Keratinocyte (primary cell): ENCODE data around the gene PRICKLE4. TPM values are rescaled to one million over a fixed set of nuclear protein-coding genes. Genes with fewer than 3 reads are reported as not detected.

ENCODE experiments used
- DNase-seq: peaks from one replicate; pipeline ENCODE4 v3.0.0-alpha.2; 2011; ENCODE audit warnings: low read depth, missing footprints, low spot score
- FAIRE-seq: peaks from 2 replicates; lab custom pipeline; 2011; peaks lifted over from hg19 to GRCh38; lab: Jason Lieb, UNC
- H2AFZ ChIP-seq: 2 replicates; pipeline ENCODE4 v1.6.0; 2012; ENCODE audit warnings: low read length, control low read depth, inconsistent platforms; ENCODE audit not compliant: control insufficient read depth
- H3K27ac ChIP-seq: 2 replicates; pipeline ENCODE4 v1.5.1; 2011; ENCODE audit warnings: low read length; ENCODE audit not compliant: control insufficient read depth, insufficient read depth
- H3K27me3 ChIP-seq: 3 replicates; pipeline ENCODE4 v1.6.0; 2011; ENCODE audit warnings: low read length; ENCODE audit not compliant: control insufficient read depth, insufficient read depth; ENCODE audit errors: extremely low read depth
- H3K36me3 ChIP-seq, 2 experiments: 2 replicates in 1 of 2; 3 replicates in 1 of 2; pipeline ENCODE4 v1.5.1; 2011; ENCODE audit warnings: low read length in 2 of 2, mild to moderate bottlenecking in 1 of 2; ENCODE audit not compliant: control insufficient read depth in 2 of 2, insufficient read depth in 2 of 2; ENCODE audit errors: extremely low read depth in 1 of 2
- H3K4me1 ChIP-seq: 3 replicates; pipeline ENCODE4 v1.5.1; 2011; ENCODE audit warnings: low read length; ENCODE audit not compliant: control insufficient read depth, insufficient read depth; ENCODE audit errors: extremely low read depth
- H3K4me2 ChIP-seq: 3 replicates; pipeline ENCODE4 v1.6.0; 2011; ENCODE audit warnings: low read depth, low read length; ENCODE audit not compliant: control insufficient read depth, insufficient read depth; ENCODE audit errors: extremely low read depth
- H3K4me3 ChIP-seq, 3 experiments: fragments of 200-600 bp in 1 of 3; sonication (generic) in 1 of 3; 2 replicates in 2 of 3; 3 replicates in 1 of 3; pipeline ENCODE4 v1.5.1; 2011 to 2016; ENCODE audit warnings: low read length in 3 of 3, mild to moderate bottlenecking in 3 of 3, control low read depth in 2 of 3, inconsistent platforms in 1 of 3, low read depth in 1 of 3, mixed read lengths in 1 of 3, mixed run types in 1 of 3, moderate library complexity in 1 of 3; ENCODE audit not compliant: control insufficient read depth in 2 of 3, insufficient read depth in 2 of 3; ENCODE audit errors: extremely low read depth in 1 of 3
- H3K79me2 ChIP-seq: 2 replicates; pipeline ENCODE4 v1.6.0; 2012; ENCODE audit warnings: low read length; ENCODE audit not compliant: control insufficient read depth, insufficient read depth
- H3K9ac ChIP-seq: 3 replicates; pipeline ENCODE4 v1.6.0; 2011; ENCODE audit warnings: low read length; ENCODE audit not compliant: control insufficient read depth, insufficient read depth; ENCODE audit errors: extremely low read depth
- H3K9me1 ChIP-seq: 3 replicates; pipeline ENCODE4 v1.6.0; 2011; ENCODE audit warnings: low read length; ENCODE audit not compliant: control insufficient read depth, insufficient read depth; ENCODE audit errors: extremely low read depth
- H3K9me3 ChIP-seq: 2 replicates; pipeline ENCODE4 v1.5.1; 2012; ENCODE audit warnings: low read depth, low read length; ENCODE audit not compliant: control insufficient read depth
- H4K20me1 ChIP-seq: 3 replicates; pipeline ENCODE4 v1.6.0; 2011; ENCODE audit warnings: low read length; ENCODE audit not compliant: control insufficient read depth, insufficient read depth; ENCODE audit errors: extremely low read depth
- EZH2 ChIP-seq: IDR thresholded peaks from one replicate; pipeline ENCODE4 v1.6.1; 2012; ENCODE audit warnings: inconsistent platforms, mild to moderate bottlenecking, low read length, moderate library complexity
- dilution Hi-C: fragments of 300-500 bp; cut with MboI; formaldehyde crosslinking; loops from one replicate; pipeline ENCODE4 v1.7.0; 2020; ENCODE audit warnings: low sequenced_read_pairs; ENCODE audit not compliant: extremely low pct_ligation_motif_present
- polyA plus RNA-seq, 5 experiments: library from polyadenylated mRNA; depleted of rRNA in 3 of 5; stranded (reverse) in 3 of 5; stranded (forward) in 1 of 5; unstranded in 1 of 5; fragments of >200 nt; gene quantifications; 1 replicate in 1 of 5; 2 replicates in 3 of 5; 3 replicates in 1 of 5; pipeline versions ENCODE4 v1.2.1 to v1.2.3, GENCODE V29; 2011 to 2012; ENCODE audit warnings: missing spikeins in 2 of 5, low read depth in 1 of 5, low replicate concordance in 1 of 5
- TF ChIP-seq, protein P1 (sequence below), 3 experiments: IDR thresholded peaks in 1 of 3; conservative IDR thresholded peaks in 1 of 3; optimal IDR thresholded peaks in 1 of 3; 2 replicates in 2 of 3; 3 replicates in 1 of 3; pipeline versions ENCODE3 to v1.5.1; 2011; ENCODE audit warnings: low read length in 3 of 3, mild to moderate bottlenecking in 3 of 3, moderate library complexity in 2 of 3, control low read depth in 1 of 3, inconsistent platforms in 1 of 3; ENCODE audit not compliant: insufficient read depth in 2 of 3; ENCODE audit errors: extremely low read depth in 1 of 3

The PRICKLE4 gene
- polyA plus RNA-seq, 1 donor (not counting 4 experiments of a cell fraction or from before 2014, with no cell fraction given): 0.13 TPM

- Histone ChIP-seq H3K27me3 (no peaks in the 10 kb centered on the region), H3K9me1 (no peaks in the 10 kb centered on the region), H2AFZ (no peak overlapping the region), H3K4me2 (peak overlapping the region; percentile 29), H4K20me1 (no peaks in the 10 kb centered on the region), H3K27ac (peak overlapping the region; percentile 9), H3K36me3 (peaks cover 2 to 5% of the 10 kb centered on the region in 2 experiments), H3K4me1 (peaks cover 23% of the 10 kb centered on the region), H3K9ac (peak overlapping the region; percentile 4), H3K9me3 (no peaks in the 10 kb centered on the region), H3K79me2 (no peaks in the 10 kb centered on the region), H3K4me3 (no peak overlapping the region)
- TF ChIP-seq EZH2: no peak
- TF ChIP-seq, protein P1, sequence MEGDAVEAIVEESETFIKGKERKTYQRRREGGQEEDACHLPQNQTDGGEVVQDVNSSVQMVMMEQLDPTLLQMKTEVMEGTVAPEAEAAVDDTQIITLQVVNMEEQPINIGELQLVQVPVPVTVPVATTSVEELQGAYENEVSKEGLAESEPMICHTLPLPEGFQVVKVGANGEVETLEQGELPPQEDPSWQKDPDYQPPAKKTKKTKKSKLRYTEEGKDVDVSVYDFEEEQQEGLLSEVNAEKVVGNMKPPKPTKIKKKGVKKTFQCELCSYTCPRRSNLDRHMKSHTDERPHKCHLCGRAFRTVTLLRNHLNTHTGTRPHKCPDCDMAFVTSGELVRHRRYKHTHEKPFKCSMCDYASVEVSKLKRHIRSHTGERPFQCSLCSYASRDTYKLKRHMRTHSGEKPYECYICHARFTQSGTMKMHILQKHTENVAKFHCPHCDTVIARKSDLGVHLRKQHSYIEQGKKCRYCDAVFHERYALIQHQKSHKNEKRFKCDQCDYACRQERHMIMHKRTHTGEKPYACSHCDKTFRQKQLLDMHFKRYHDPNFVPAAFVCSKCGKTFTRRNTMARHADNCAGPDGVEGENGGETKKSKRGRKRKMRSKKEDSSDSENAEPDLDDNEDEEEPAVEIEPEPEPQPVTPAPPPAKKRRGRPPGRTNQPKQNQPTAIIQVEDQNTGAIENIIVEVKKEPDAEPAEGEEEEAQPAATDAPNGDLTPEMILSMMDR (optimal IDR thresholded peaks at IDR 0.05 in 1 of 3, IDR thresholded peaks at IDR 0.05 in 1 of 3, conservative IDR thresholded peaks at IDR 0.05 in 1 of 3; ENCODE audit: extremely low read depth in 1 of 3, insufficient read depth in 2 of 3, low read length in 3 of 3): no peak
- FAIRE-seq: peak; percentile 90
- dilution Hi-C loops: no loop called here
- no peak for DNase-seq
These were observed 13.3 kb upstream of the PRICKLE4 start for GRCh38 chr6:41767112-41767833.

- Histone ChIP-seq H3K27me3 (no peaks in the 10 kb centered on the region), H3K79me2 (no peaks in the 10 kb centered on the region), H3K9ac (no peak overlapping the region), H3K4me2 (no peak overlapping the region), H3K9me3 (no peaks in the 10 kb centered on the region), H3K4me1 (peaks cover 23% of the 10 kb centered on the region), H3K27ac (no peak overlapping the region), H2AFZ (no peak overlapping the region), H3K4me3 (no peak overlapping the region), H3K9me1 (no peaks in the 10 kb centered on the region), H3K36me3 (peaks cover 2 to 8% of the 10 kb centered on the region in 2 experiments), H4K20me1 (no peaks in the 10 kb centered on the region)
- DNase-seq (no peak), FAIRE-seq (no peak)
- dilution Hi-C loops: no loop called here
- TF ChIP-seq, protein P1 (optimal IDR thresholded peaks at IDR 0.05 in 1 of 3, IDR thresholded peaks at IDR 0.05 in 1 of 3, conservative IDR thresholded peaks at IDR 0.05 in 1 of 3; ENCODE audit: extremely low read depth in 1 of 3, insufficient read depth in 2 of 3, low read length in 3 of 3): no peak
- no peak for TF ChIP-seq EZH2
These were observed 11.9 kb upstream of the PRICKLE4 start for GRCh38 chr6:41768545-41769308.
